Neural cell (in vitro differentiated cells): ENCODE results near the gene IGFBP2. TPM values are rescaled to one million over a fixed set of nuclear protein-coding genes. Genes with fewer than 3 reads are reported as not detected.

ENCODE experiments used
- H2AFZ ChIP-seq: fragments of 200-600, 300-800 bp; sonication (generic), shearing (Covaris generic); 2 replicates; pipeline ENCODE4 v1.6.0; 2014; ENCODE audit warnings: low read depth, mild to moderate bottlenecking, antibody characterized with exemption, low read length, moderate library complexity
- H3F3A ChIP-seq: fragments of 200-600 bp; shearing (Covaris generic); 2 replicates; pipeline ENCODE4 v1.6.1; 2016; ENCODE audit warnings: mild to moderate bottlenecking, moderate library complexity, mixed read lengths, antibody characterized with exemption, low read length; ENCODE audit not compliant: insufficient read depth, poor library complexity, severe bottlenecking
- H3K27ac ChIP-seq: fragments of 200-600, 300-800 bp; sonication (generic), shearing (Covaris generic); 2 replicates; pipeline ENCODE4 v1.5.1; 2014; ENCODE audit warnings: mild to moderate bottlenecking, low read length, moderate library complexity
- H3K27me3 ChIP-seq: fragments of 300-800, 200-600 bp; sonication (generic), shearing (Covaris generic); 2 replicates; pipeline ENCODE4 v1.6.0; 2014; ENCODE audit warnings: mild to moderate bottlenecking, low read depth, low read length, moderate library complexity; ENCODE audit not compliant: insufficient read depth
- H3K36me3 ChIP-seq: fragments of 300-800, 200-600 bp; sonication (generic), shearing (Covaris generic); 2 replicates; pipeline ENCODE4 v1.5.1; 2014; ENCODE audit warnings: mild to moderate bottlenecking, antibody characterized with exemption, low read length, moderate library complexity; ENCODE audit not compliant: insufficient read depth
- H3K4me2 ChIP-seq: fragments of 300-800, 200-600 bp; sonication (generic), shearing (Covaris generic); 2 replicates; pipeline ENCODE4 v1.6.0; 2014; ENCODE audit warnings: mild to moderate bottlenecking, low read length
- H3K4me3 ChIP-seq: fragments of 300-800, 200-600 bp; sonication (generic), shearing (Covaris generic); 2 replicates; pipeline ENCODE4 v1.5.1; 2014; ENCODE audit warnings: mild to moderate bottlenecking, low read length, moderate library complexity
- H3K79me2 ChIP-seq: fragments of 200-600 bp; shearing (Covaris generic); replicated peaks from 2 replicates; pipeline ENCODE4 v1.6.0; 2014; ENCODE audit warnings: mild to moderate bottlenecking, low read length, moderate library complexity; ENCODE audit not compliant: insufficient read depth
- H3K9ac ChIP-seq: fragments of 300-800, 200-600 bp; sonication (generic), shearing (Covaris generic); 2 replicates; pipeline ENCODE4 v1.6.1; 2016; ENCODE audit warnings: mild to moderate bottlenecking, low read length, mixed read lengths
- H3K9me2 ChIP-seq: fragments of 200-600 bp; shearing (Covaris generic); 2 replicates; pipeline ENCODE4 v1.6.1; 2016; ENCODE audit warnings: mild to moderate bottlenecking, low read length, mixed read lengths; ENCODE audit not compliant: insufficient read depth
- H3K9me3 ChIP-seq: fragments of 200-600, 300-800 bp; sonication (generic), shearing (Covaris generic); 2 replicates; pipeline ENCODE4 v1.6.1; 2016; ENCODE audit warnings: mild to moderate bottlenecking, mixed run types, low read length, moderate library complexity, mixed read lengths
- H4K20me1 ChIP-seq: fragments of 200-600 bp; shearing (Covaris generic); 2 replicates; pipeline ENCODE4 v1.6.1; 2016; ENCODE audit warnings: mild to moderate bottlenecking, mixed run types; ENCODE audit not compliant: insufficient read depth
- EP300 ChIP-seq: fragments of 450-650 bp; conservative IDR thresholded peaks from 2 replicates; pipeline ENCODE4 v1.6.1; 2014; ENCODE audit warnings: antibody characterized with exemption, mild to moderate bottlenecking, moderate library complexity; ENCODE audit not compliant: poor library complexity, severe bottlenecking
- EZH2 ChIP-seq: fragments of 200-600, 300-800 bp; shearing (Covaris generic), sonication (generic); IDR thresholded peaks from 2 replicates; pipeline ENCODE4 v1.6.1; 2014; ENCODE audit warnings: antibody characterized with exemption, low read length, borderline replicate concordance, mild to moderate bottlenecking; ENCODE audit not compliant: insufficient read depth, poor library complexity, severe bottlenecking
- MXI1 ChIP-seq: fragments of 450-650 bp; conservative IDR thresholded peaks from 2 replicates; pipeline ENCODE4 v1.6.1; 2014; ENCODE audit warnings: antibody characterized with exemption, mild to moderate bottlenecking; ENCODE audit not compliant: poor library complexity, severe bottlenecking
- POLR2AphosphoS5 ChIP-seq: IDR thresholded peaks from 2 replicates; pipeline ENCODE4 v1.6.1; 2012
- RAD21 ChIP-seq: fragments of 450-650 bp; conservative IDR thresholded peaks from 2 replicates; pipeline ENCODE4 v1.6.1; 2014; ENCODE audit warnings: antibody characterized with exemption, mild to moderate bottlenecking, moderate library complexity
- SMC3 ChIP-seq: fragments of 450-650 bp; conservative IDR thresholded peaks from 2 replicates; pipeline ENCODE4 v1.6.1; 2014; ENCODE audit warnings: antibody characterized with exemption, mild to moderate bottlenecking, moderate library complexity; ENCODE audit not compliant: poor library complexity
- TAF1 ChIP-seq: IDR thresholded peaks from 2 replicates; pipeline ENCODE4 v1.6.1; 2012; ENCODE audit warnings: low read depth
- polyA plus RNA-seq: library from polyadenylated mRNA; depleted of rRNA; stranded (reverse); fragments of >200 nt; gene quantifications from 2 replicates; pipeline ENCODE4 v1.2.3, GENCODE V29; 2014
- TF ChIP-seq, protein P1 (sequence below): fragments of 450-650 bp; IDR thresholded peaks from 2 replicates; pipeline ENCODE4 v1.5.1; 2014; ENCODE audit warnings: antibody characterized with exemption, mild to moderate bottlenecking, moderate library complexity; ENCODE audit not compliant: poor library complexity, severe bottlenecking
- TF ChIP-seq, protein P2 (sequence below): IDR thresholded peaks from 2 replicates; pipeline ENCODE4 v1.6.1; 2012; ENCODE audit warnings: borderline replicate concordance

IGFBP2 gene
- polyA plus RNA-seq, 1 donor from 2014 or later = 150 TPM

DNA sequence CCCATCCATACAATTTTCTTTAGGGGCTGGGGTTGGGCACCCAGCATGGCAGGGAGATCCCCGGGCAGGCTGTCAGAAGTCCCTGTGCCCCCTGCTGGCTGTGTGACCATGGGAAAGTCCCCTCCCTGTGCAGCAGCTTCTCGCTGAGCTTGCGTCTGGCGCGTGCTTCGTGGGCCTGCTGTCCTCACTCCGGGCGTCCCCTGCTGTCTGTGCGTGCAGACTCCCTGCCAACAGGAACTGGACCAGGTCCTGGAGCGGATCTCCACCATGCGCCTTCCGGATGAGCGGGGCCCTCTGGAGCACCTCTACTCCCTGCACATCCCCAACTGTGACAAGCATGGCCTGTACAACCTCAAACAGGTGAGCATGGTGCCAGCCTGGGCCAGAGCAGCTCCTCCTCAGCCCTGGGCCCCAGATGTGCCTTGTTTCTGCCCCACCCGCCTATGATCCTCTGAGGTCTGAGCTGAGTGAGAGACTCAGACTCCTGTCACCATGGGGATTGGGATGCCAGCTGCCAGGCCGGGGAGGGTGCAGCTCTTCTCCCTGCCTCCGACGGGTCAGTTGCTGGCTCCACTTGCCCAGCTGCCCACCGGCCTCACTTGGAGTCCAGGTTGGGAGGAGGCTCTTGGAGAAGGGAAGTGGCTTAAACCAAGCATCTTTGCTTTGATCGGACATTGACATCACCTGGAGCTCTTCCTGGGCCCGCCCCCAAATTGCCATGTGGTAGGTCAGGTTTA is 28.6 kb downstream of the IGFBP2 start:
- TF ChIP-seq EP300 (no peak), MXI1 (no peak), RAD21 (no peak), SMC3 (no peak), EZH2 (no peak), TAF1 (no peak), POLR2AphosphoS5 (no peak)
- TF ChIP-seq, protein P1, sequence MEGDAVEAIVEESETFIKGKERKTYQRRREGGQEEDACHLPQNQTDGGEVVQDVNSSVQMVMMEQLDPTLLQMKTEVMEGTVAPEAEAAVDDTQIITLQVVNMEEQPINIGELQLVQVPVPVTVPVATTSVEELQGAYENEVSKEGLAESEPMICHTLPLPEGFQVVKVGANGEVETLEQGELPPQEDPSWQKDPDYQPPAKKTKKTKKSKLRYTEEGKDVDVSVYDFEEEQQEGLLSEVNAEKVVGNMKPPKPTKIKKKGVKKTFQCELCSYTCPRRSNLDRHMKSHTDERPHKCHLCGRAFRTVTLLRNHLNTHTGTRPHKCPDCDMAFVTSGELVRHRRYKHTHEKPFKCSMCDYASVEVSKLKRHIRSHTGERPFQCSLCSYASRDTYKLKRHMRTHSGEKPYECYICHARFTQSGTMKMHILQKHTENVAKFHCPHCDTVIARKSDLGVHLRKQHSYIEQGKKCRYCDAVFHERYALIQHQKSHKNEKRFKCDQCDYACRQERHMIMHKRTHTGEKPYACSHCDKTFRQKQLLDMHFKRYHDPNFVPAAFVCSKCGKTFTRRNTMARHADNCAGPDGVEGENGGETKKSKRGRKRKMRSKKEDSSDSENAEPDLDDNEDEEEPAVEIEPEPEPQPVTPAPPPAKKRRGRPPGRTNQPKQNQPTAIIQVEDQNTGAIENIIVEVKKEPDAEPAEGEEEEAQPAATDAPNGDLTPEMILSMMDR = no peak
- TF ChIP-seq, protein P2, sequence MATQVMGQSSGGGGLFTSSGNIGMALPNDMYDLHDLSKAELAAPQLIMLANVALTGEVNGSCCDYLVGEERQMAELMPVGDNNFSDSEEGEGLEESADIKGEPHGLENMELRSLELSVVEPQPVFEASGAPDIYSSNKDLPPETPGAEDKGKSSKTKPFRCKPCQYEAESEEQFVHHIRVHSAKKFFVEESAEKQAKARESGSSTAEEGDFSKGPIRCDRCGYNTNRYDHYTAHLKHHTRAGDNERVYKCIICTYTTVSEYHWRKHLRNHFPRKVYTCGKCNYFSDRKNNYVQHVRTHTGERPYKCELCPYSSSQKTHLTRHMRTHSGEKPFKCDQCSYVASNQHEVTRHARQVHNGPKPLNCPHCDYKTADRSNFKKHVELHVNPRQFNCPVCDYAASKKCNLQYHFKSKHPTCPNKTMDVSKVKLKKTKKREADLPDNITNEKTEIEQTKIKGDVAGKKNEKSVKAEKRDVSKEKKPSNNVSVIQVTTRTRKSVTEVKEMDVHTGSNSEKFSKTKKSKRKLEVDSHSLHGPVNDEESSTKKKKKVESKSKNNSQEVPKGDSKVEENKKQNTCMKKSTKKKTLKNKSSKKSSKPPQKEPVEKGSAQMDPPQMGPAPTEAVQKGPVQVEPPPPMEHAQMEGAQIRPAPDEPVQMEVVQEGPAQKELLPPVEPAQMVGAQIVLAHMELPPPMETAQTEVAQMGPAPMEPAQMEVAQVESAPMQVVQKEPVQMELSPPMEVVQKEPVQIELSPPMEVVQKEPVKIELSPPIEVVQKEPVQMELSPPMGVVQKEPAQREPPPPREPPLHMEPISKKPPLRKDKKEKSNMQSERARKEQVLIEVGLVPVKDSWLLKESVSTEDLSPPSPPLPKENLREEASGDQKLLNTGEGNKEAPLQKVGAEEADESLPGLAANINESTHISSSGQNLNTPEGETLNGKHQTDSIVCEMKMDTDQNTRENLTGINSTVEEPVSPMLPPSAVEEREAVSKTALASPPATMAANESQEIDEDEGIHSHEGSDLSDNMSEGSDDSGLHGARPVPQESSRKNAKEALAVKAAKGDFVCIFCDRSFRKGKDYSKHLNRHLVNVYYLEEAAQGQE = no peak
- Histone ChIP-seq H3K4me2 (no peak overlapping the region), H3K79me2 (peaks cover 6% of the 10 kb centered on the region), H3K4me3 (no peak overlapping the region), H3K36me3 (no peaks in the 10 kb centered on the region), H3K9me2 (no peaks in the 10 kb centered on the region), H3K27me3 (no peaks in the 10 kb centered on the region), H4K20me1 (no peaks in the 10 kb centered on the region), H3F3A (no peaks in the 10 kb centered on the region), H3K9ac (no peak overlapping the region), H2AFZ (no peak overlapping the region), H3K27ac (no peak overlapping the region), H3K9me3 (no peaks in the 10 kb centered on the region)

DNA sequence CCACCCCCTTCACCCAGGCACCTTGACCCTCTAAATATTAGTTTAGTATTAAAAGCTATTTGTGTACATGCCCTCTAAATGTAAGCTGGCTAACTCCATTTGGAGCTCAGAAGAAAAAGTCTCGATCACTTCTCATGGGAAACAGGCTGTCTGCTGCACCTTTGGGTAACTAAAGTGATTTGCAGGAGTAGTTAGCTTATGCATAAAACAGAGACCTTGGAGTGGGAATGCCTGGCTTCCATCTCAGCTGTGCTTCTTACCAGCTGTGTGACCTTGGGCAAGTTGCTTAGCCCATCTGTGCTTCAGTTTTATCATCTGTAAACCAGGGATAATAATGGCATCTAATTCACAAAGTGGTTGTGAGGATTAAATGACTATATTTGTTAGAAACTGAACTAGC is 29.9 kb downstream of the IGFBP2 start:
- no peak overlapping the region for H2AFZ ChIP-seq
- no peaks in the 10 kb centered on the region for H3K9me2 ChIP-seq
- H3K4me3 ChIP-seq = no peak overlapping the region
- no peaks in the 10 kb centered on the region for H3F3A ChIP-seq
- no peak overlapping the region for H3K27ac ChIP-seq
- H3K36me3 ChIP-seq = no peaks in the 10 kb centered on the region
- TF ChIP-seq TAF1 (no peak), RAD21 (no peak), EP300 (no peak), SMC3 (no peak), POLR2AphosphoS5 (no peak), EZH2 (no peak), MXI1 (no peak)
- TF ChIP-seq, protein P2 = no peak
- TF ChIP-seq, protein P1 = no peak
- H3K9ac ChIP-seq = no peak overlapping the region
- no peaks in the 10 kb centered on the region for H3K27me3 ChIP-seq
- no peak overlapping the region for H3K4me2 ChIP-seq
- peaks cover 2% of the 10 kb centered on the region for H3K79me2 ChIP-seq
- no peaks in the 10 kb centered on the region for H4K20me1 ChIP-seq
- H3K9me3 ChIP-seq = no peaks in the 10 kb centered on the region
